H9 (cell line): ENCODE data around the gene MZT2A. TPM values are rescaled to one million over a fixed set of nuclear protein-coding genes. Genes with fewer than 3 reads are reported as not detected.

Source experiments
- DNase-seq: peaks from one replicate; pipeline ENCODE4 v3.0.0-alpha.2; 2017
- H2AFZ ChIP-seq: one replicate; pipeline ENCODE4 v1.6.1; 2013; ENCODE audit warnings: mild to moderate bottlenecking, low read length, control low read depth, moderate library complexity
- H2AK5ac ChIP-seq: 2 replicates; pipeline ENCODE4 v1.6.1; 2013; ENCODE audit warnings: low read length, control low read depth, mixed read lengths; ENCODE audit not compliant: insufficient read length
- H2BK120ac ChIP-seq: one replicate; pipeline ENCODE4 v1.6.1; 2013; ENCODE audit warnings: low read depth, mild to moderate bottlenecking, low read length, control low read depth, inconsistent platforms; ENCODE audit not compliant: poor library complexity, severe bottlenecking
- H2BK12ac ChIP-seq: 2 replicates; pipeline ENCODE4 v1.6.1; 2013; ENCODE audit warnings: low read length, control low read depth, mixed read lengths, low read depth; ENCODE audit not compliant: insufficient read length
- H2BK15ac ChIP-seq: 2 replicates; pipeline ENCODE4 v1.6.1; 2013; ENCODE audit warnings: low read depth, low read length, control low read depth
- H2BK20ac ChIP-seq: one replicate; pipeline ENCODE4 v1.6.1; 2013; ENCODE audit warnings: low read depth, mild to moderate bottlenecking, low read length, control low read depth, inconsistent platforms; ENCODE audit not compliant: poor library complexity, severe bottlenecking
- H2BK5ac ChIP-seq: 2 replicates; pipeline ENCODE4 v1.6.1; 2013; ENCODE audit warnings: low read length, control low read depth, mixed read lengths; ENCODE audit not compliant: insufficient read length
- H3K14ac ChIP-seq: 2 replicates; pipeline ENCODE4 v1.6.1; 2013; ENCODE audit warnings: low read length, control low read depth; ENCODE audit not compliant: insufficient read depth
- H3K18ac ChIP-seq: 2 replicates; pipeline ENCODE4 v1.6.1; 2013; ENCODE audit warnings: low read depth, mild to moderate bottlenecking, mixed read lengths, low read length, control low read depth; ENCODE audit not compliant: insufficient read length
- H3K23ac ChIP-seq: 2 replicates; pipeline ENCODE4 v1.6.1; 2013; ENCODE audit warnings: low read length, control low read depth, mixed read lengths, low read depth; ENCODE audit not compliant: insufficient read length
- H3K23me2 ChIP-seq: 2 replicates; pipeline ENCODE4 v1.6.1; 2013; ENCODE audit warnings: low read depth, mild to moderate bottlenecking, mixed read lengths, low read length, control low read depth; ENCODE audit not compliant: insufficient read length, poor library complexity, severe bottlenecking
- H3K27ac ChIP-seq: 2 replicates; pipeline ENCODE4 v1.5.1; 2013; ENCODE audit warnings: low read length, control low read depth, mixed read lengths, low read depth; ENCODE audit not compliant: insufficient read length
- H3K27me3 ChIP-seq: 2 replicates; pipeline ENCODE4 v1.6.1; 2013; ENCODE audit warnings: low read length, control low read depth, inconsistent platforms; ENCODE audit not compliant: insufficient read depth
- H3K4ac ChIP-seq: 2 replicates; pipeline ENCODE4 v1.6.1; 2013; ENCODE audit warnings: low read depth, mild to moderate bottlenecking, control low read depth, inconsistent platforms, low read length, moderate library complexity
- H3K4me1 ChIP-seq: 2 replicates; pipeline ENCODE4 v1.6.1; 2013; ENCODE audit warnings: low read length, control low read depth, inconsistent platforms; ENCODE audit not compliant: insufficient read depth
- H3K4me2 ChIP-seq: 2 replicates; pipeline ENCODE4 v1.6.1; 2013; ENCODE audit warnings: low read length, control low read depth, mixed read lengths; ENCODE audit not compliant: insufficient read length, insufficient read depth
- H3K56ac ChIP-seq: 2 replicates; pipeline ENCODE4 v1.6.1; 2013; ENCODE audit warnings: low read depth, mild to moderate bottlenecking, mixed read lengths, low read length, control low read depth; ENCODE audit not compliant: insufficient read length
- H3K79me1 ChIP-seq: 2 replicates; pipeline ENCODE4 v1.6.1; 2013; ENCODE audit warnings: low read depth, mild to moderate bottlenecking, moderate library complexity, low read length, control low read depth, inconsistent platforms; ENCODE audit not compliant: insufficient read depth, poor library complexity, severe bottlenecking
- H3K79me2 ChIP-seq: 2 replicates; pipeline ENCODE4 v1.6.1; 2013; ENCODE audit warnings: low read length, control low read depth, inconsistent platforms; ENCODE audit not compliant: insufficient read depth
- H3K9ac ChIP-seq: 2 replicates; pipeline ENCODE4 v1.6.1; 2013; ENCODE audit warnings: low read length, control low read depth, mixed read lengths; ENCODE audit not compliant: insufficient read length; ENCODE audit errors: extremely low read depth
- H3K9me3 ChIP-seq: one replicate; pipeline ENCODE4 v1.6.1; 2013; ENCODE audit warnings: low read depth, low read length, inconsistent platforms; ENCODE audit not compliant: control insufficient read depth
- H3T11ph ChIP-seq: one replicate; pipeline ENCODE4 v1.6.1; 2013; ENCODE audit warnings: mild to moderate bottlenecking, low read length, control low read depth, inconsistent platforms
- H4K20me1 ChIP-seq: one replicate; pipeline ENCODE4 v1.6.1; 2013; ENCODE audit not compliant: control insufficient read depth, insufficient read length, insufficient read depth
- H4K5ac ChIP-seq: 2 replicates; pipeline ENCODE4 v1.6.1; 2013; ENCODE audit warnings: low read depth, mild to moderate bottlenecking, mixed read lengths, low read length, control low read depth; ENCODE audit not compliant: insufficient read length
- H4K8ac ChIP-seq: replicated peaks from 2 replicates; pipeline ENCODE4 v1.6.1; 2013; ENCODE audit warnings: low read length, control low read depth, mixed read lengths, low read depth; ENCODE audit not compliant: insufficient read length
- H4K91ac ChIP-seq: 2 replicates; pipeline ENCODE4 v1.6.1; 2013; ENCODE audit warnings: low read depth, mild to moderate bottlenecking, moderate library complexity, mixed read lengths, low read length, control low read depth; ENCODE audit not compliant: insufficient read length
- H3K27ac Mint-ChIP-seq, 3 experiments: 2 replicates in 2 of 3; 3 replicates in 1 of 3; pipeline ENCODE4 v1.8.0; 2020 to 2021; ENCODE audit warnings: mixed read lengths in 3 of 3, mild to moderate bottlenecking in 1 of 3, moderate library complexity in 1 of 3
- H3K27me3 Mint-ChIP-seq: 2 replicates; pipeline ENCODE4 v1.8.0; 2021; ENCODE audit warnings: low read depth, mild to moderate bottlenecking, moderate library complexity, mixed read lengths
- H3K36me3 Mint-ChIP-seq, 3 experiments: 2 replicates in 2 of 3; 3 replicates in 1 of 3; pipeline ENCODE4 v1.8.0; 2020 to 2021; ENCODE audit warnings: low read depth in 3 of 3, mixed read lengths in 3 of 3; ENCODE audit not compliant: insufficient read depth in 1 of 3
- H3K4me1 Mint-ChIP-seq, 2 experiments: 2 replicates each; pipeline ENCODE4 v1.8.0; 2020; ENCODE audit warnings: mixed read lengths in 2 of 2
- H3K4me3 Mint-ChIP-seq, 2 experiments: 2 replicates in 1 of 2; 3 replicates in 1 of 2; pipeline ENCODE4 v1.8.0; 2020 to 2021; ENCODE audit warnings: mild to moderate bottlenecking in 2 of 2, mixed read lengths in 2 of 2, moderate library complexity in 1 of 2
- H3K9me3 Mint-ChIP-seq, 2 experiments: 2 replicates in 1 of 2; 3 replicates in 1 of 2; pipeline ENCODE4 v1.8.0; 2020; ENCODE audit warnings: mild to moderate bottlenecking in 2 of 2, mixed read lengths in 2 of 2, moderate library complexity in 1 of 2
- CTCF ChIP-seq: fragments of 200-600 bp; sonication (generic); conservative IDR thresholded peaks from 3 replicates; pipeline ENCODE4 v1.8.0; 2021; ENCODE audit warnings: antibody characterized with exemption, mild to moderate bottlenecking
- WGBS: extraction: QIAGEN DNeasy Blood & Tissue Kit; methylation state at CpG from one replicate; pipeline ENCODE4 v1.1.7; 2013; ENCODE audit warnings: missing lambda C conversion rate, low lambda C conversion rate, mixed read lengths; ENCODE audit not compliant: insufficient read length; ENCODE audit errors: extremely low coverage; 5-methylcytosine and 5-hydroxymethylcytosine counted together
- total RNA-seq: library from RNA; stranded (reverse); gene quantifications from 2 replicates; pipeline ENCODE4 v1.2.1, GENCODE V29; 2021

The MZT2A gene
- total RNA-seq, 1 experiment from 2014 or later, result 127 TPM

- Histone ChIP-seq H3K14ac (peak overlapping the region; percentile 97), H3K27me3 (no peaks in the 10 kb centered on the region), H2AFZ (no peak overlapping the region), H3K9ac (peak overlapping the region; percentile 99), H2BK15ac (no peak overlapping the region), H3K79me2 (peaks cover 20% of the 10 kb centered on the region; the same call in 1 of the 2 replicates), H2BK20ac (no peak overlapping the region), H2BK5ac (peak overlapping the region; percentile 12), H3K79me1 (peaks cover 3% of the 10 kb centered on the region), H4K91ac (peak overlapping the region; percentile 96), H3K4me2 (peak overlapping the region; percentile 93), H2BK12ac (no peak overlapping the region), H4K20me1 (no peaks in the 10 kb centered on the region), H4K8ac (no peak overlapping the region), H3K23ac (no peak overlapping the region), H3K4me1 (no peaks in the 10 kb centered on the region), H3K9me3 (no peaks in the 10 kb centered on the region), H2AK5ac (no peak overlapping the region), H3K27ac (peak overlapping the region; percentile 61), H3K56ac (peak overlapping the region; percentile 59), H2BK120ac (no peak overlapping the region), H3K23me2 (peaks cover 4% of the 10 kb centered on the region), H3K4ac (peak overlapping the region; percentile 91; the same call in 1 of the 2 replicates), H4K5ac (peak overlapping the region; percentile 97), H3T11ph (no peak overlapping the region), H3K18ac (peak overlapping the region; percentile 91)
- H3K4me3 Mint-ChIP-seq, result peak overlapping the region; percentile 96
- peak overlapping the region; percentile 98 to 99 (median 99) for H3K27ac Mint-ChIP-seq
- peaks cover 10 to 23% (median 23%) of the 10 kb centered on the region in 3 experiments; a peak in 6 of 7 replicates for H3K36me3 Mint-ChIP-seq
- H3K9me3 Mint-ChIP-seq, result peaks cover 0 to 2% of the 10 kb centered on the region in 2 experiments; a peak in 1 of 5 replicates
- peaks cover 6 to 17% of the 10 kb centered on the region in 2 experiments; a peak in 3 of 4 replicates for H3K4me1 Mint-ChIP-seq
- no peak for DNase-seq
- WGBS, result no CpG with 5 or more reads among the region's 40 CpGs
- no peaks in the 10 kb centered on the region for H3K27me3 Mint-ChIP-seq
- no peak for TF ChIP-seq CTCF
These were observed 1.2 kb upstream of the MZT2A start for GRCh38 chr2:131493199-131493968.
